Measurements from ENCODE around the gene AKAP13. TPM values are rescaled to one million over a fixed set of nuclear protein-coding genes. Genes with fewer than 3 reads are reported as not detected.
A peak's percentile ranks its signal among the peaks of the same experiment; 100 is the strongest.

The AKAP13 gene
- total RNA-seq, 4 donors from 2014 or later, result 128 to 460 (median 243) TPM

DNA sequence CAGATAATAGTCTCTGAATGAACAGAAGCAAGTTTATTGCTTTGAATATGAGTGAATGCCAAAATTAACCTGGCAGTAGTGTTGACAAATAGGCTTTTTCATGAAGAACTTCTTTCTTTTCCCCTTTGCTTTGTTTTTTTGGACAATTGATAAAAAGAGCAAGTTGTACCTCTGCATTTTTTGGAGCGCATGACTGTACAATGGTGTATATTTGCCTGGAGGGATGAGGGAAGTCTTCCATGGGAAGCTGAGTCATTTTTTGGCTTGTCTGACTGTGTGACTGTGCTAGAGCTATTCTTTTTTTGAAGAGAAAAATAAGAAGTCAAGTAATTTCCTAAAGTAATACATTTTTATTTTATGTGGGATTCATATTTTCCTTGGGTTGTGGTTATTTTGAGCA is 227.4 kb downstream of the AKAP13 start:
- Histone ChIP-seq H3K27me3 (no peaks in the 10 kb centered on the region), H3K4me3 (no peak overlapping the region), H3K9me3 (no peaks in the 10 kb centered on the region), H3K4me1 (peaks cover 4% of the 10 kb centered on the region in 2 donors), H3K27ac (peak overlapping the region; percentile 63 to 85), H3K36me3 (no peaks in the 10 kb centered on the region)
- peak in 1 of 2 donors; percentile 61 for DNase-seq
- intact Hi-C loops (cut with DNase I; ENCODE audit: low total_unique reads), result no loop called here
- TF ChIP-seq, protein P1, sequence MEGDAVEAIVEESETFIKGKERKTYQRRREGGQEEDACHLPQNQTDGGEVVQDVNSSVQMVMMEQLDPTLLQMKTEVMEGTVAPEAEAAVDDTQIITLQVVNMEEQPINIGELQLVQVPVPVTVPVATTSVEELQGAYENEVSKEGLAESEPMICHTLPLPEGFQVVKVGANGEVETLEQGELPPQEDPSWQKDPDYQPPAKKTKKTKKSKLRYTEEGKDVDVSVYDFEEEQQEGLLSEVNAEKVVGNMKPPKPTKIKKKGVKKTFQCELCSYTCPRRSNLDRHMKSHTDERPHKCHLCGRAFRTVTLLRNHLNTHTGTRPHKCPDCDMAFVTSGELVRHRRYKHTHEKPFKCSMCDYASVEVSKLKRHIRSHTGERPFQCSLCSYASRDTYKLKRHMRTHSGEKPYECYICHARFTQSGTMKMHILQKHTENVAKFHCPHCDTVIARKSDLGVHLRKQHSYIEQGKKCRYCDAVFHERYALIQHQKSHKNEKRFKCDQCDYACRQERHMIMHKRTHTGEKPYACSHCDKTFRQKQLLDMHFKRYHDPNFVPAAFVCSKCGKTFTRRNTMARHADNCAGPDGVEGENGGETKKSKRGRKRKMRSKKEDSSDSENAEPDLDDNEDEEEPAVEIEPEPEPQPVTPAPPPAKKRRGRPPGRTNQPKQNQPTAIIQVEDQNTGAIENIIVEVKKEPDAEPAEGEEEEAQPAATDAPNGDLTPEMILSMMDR (IDR thresholded peaks at IDR 0.05), result no peak
- TF ChIP-seq POLR2A (IDR thresholded peaks at IDR 0.05), result no peak

DNA sequence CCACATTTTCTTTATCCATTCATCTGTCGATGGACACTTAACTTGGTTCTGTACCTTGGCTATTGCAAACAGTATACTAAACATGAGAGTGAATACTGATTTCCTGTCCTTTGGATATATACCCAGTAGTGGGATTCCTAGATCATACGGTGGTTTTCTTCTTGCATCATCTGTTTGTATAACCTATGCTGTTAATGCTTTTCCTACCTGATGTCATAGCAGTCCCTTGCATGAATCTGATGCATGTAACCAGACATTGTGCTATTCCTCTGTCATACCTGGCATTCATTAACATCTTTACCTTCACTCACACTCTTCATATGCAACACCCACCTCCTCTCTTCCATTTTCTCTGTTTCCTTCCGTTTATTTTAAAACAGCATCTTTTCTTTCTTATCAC is 229.1 kb downstream of the AKAP13 start:
- no peaks in the 10 kb centered on the region for H3K9me3 ChIP-seq

DNA sequence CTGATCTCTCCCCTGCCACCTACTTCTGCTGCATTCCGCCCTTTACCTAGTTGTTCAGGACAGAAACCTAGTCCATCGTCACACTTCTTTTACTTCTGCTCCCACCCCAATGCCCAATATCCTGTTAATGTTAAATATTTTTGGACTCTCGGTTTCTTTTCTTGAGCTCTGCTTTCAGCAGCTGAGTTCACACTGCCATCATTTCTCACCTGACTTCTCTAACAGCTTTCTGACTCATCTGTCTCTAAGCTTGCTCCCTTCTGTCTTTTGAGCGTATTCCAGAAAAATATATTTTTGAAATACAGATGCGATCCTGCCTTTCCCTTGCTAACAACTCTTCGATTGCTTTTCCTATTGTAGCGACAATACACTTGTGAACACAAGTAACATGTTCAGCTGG is 231.0 kb downstream of the AKAP13 start:
- intact Hi-C loops (cut with DNase I; ENCODE audit: low total_unique reads), result no loop called here
- H3K4me1 ChIP-seq, result peaks cover 4% of the 10 kb centered on the region in 2 donors
- H3K4me3 ChIP-seq, result no peak overlapping the region
- no peaks in the 10 kb centered on the region for H3K27me3 ChIP-seq
- peak overlapping the region; percentile 56 to 98 for H3K27ac ChIP-seq
- H3K36me3 ChIP-seq, result no peaks in the 10 kb centered on the region
- no peak for DNase-seq
- TF ChIP-seq, protein P1 (IDR thresholded peaks at IDR 0.05), result no peak
- TF ChIP-seq POLR2A (IDR thresholded peaks at IDR 0.05), result no peak
- H3K9me3 ChIP-seq, result no peaks in the 10 kb centered on the region

More for the DNA sequence above, 229.1 kb downstream of the AKAP13 start:
- no peak for DNase-seq
- intact Hi-C loops (cut with DNase I; ENCODE audit: low total_unique reads), result no loop called here
- Histone ChIP-seq H3K36me3 (no peaks in the 10 kb centered on the region), H3K27ac (peak overlapping the region in 1 of 2 donors; percentile 85), H3K4me3 (no peak overlapping the region), H3K27me3 (no peaks in the 10 kb centered on the region), H3K4me1 (peaks cover 4% of the 10 kb centered on the region in 2 donors)
- no peak for TF ChIP-seq POLR2A (IDR thresholded peaks at IDR 0.05)
- TF ChIP-seq, protein P1 (IDR thresholded peaks at IDR 0.05), result no peak

DNA sequence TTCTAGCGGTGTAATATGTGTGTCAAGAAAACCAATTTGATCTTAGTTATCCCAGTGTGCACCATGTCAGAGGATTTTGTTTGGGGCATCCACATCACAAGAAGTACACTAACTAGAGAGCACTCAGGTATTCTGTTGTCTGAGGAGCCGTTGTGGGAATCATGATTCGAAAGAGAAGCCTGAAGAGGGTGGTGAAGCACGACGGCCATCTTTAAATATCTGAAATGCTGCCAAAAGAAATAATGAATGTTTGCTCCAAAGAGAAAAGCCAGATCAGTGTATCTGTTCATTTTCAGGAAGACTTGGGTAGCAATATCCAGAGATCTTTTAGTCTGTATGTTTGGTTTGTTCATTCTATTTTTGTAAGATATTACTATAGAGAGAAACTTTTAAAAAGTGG is 233.7 kb downstream of the AKAP13 start:
- no peak for DNase-seq
- no peaks in the 10 kb centered on the region for H3K9me3 ChIP-seq
- TF ChIP-seq, protein P1 (IDR thresholded peaks at IDR 0.05), result no peak
- no peak for TF ChIP-seq POLR2A (IDR thresholded peaks at IDR 0.05)
- H3K4me3 ChIP-seq, result no peak overlapping the region
- peaks cover 0 to 6% of the 10 kb centered on the region in 2 donors for H3K4me1 ChIP-seq
- H3K27ac ChIP-seq, result peak overlapping the region; percentile 0 to 98
- intact Hi-C loops (cut with DNase I; ENCODE audit: low total_unique reads), result no loop called here
- no peaks in the 10 kb centered on the region for H3K27me3 ChIP-seq
- H3K36me3 ChIP-seq, result no peaks in the 10 kb centered on the region

DNA sequence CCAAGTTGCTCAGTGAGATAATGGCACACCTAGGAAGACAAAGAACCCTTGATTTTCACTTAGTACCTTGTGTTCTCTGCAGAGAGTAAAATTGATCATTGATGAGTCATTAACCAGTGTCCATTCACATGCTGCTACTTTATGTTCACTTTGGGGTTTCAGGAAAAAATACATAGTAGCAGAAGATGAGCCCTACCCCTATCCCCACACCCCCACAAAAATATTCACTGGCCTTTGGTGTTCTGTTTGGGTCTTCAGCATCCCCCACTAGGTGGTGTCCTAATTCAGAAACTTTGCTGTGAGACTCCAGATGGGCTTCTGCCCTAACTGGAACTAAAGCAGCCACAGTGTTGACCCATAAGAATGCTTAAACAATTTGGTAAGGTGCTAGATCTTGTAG is 235.5 kb downstream of the AKAP13 start:
- no peak for DNase-seq
- peaks cover 0 to 6% of the 10 kb centered on the region in 2 donors for H3K4me1 ChIP-seq
- H3K9me3 ChIP-seq, result no peaks in the 10 kb centered on the region
- no peaks in the 10 kb centered on the region for H3K27me3 ChIP-seq
- TF ChIP-seq POLR2A (IDR thresholded peaks at IDR 0.05), result no peak
- TF ChIP-seq, protein P1 (IDR thresholded peaks at IDR 0.05), result peak; percentile 40 to 62 (median 54)
- H3K36me3 ChIP-seq, result no peaks in the 10 kb centered on the region
- intact Hi-C loops (cut with DNase I; ENCODE audit: low total_unique reads), result no loop called here
- no peak overlapping the region for H3K4me3 ChIP-seq
- peak overlapping the region; percentile 91 to 98 for H3K27ac ChIP-seq

Data from uterus (tissue), 4 donors.